Measurements from ENCODE around the gene UBE2N. TPM values are rescaled to one million over a fixed set of nuclear protein-coding genes. Genes with fewer than 3 reads are reported as not detected.

The UBE2N gene
- total RNA-seq, 4 donors from 2014 or later = 2.0 to 39.0 (median 22.3) TPM

DNA sequence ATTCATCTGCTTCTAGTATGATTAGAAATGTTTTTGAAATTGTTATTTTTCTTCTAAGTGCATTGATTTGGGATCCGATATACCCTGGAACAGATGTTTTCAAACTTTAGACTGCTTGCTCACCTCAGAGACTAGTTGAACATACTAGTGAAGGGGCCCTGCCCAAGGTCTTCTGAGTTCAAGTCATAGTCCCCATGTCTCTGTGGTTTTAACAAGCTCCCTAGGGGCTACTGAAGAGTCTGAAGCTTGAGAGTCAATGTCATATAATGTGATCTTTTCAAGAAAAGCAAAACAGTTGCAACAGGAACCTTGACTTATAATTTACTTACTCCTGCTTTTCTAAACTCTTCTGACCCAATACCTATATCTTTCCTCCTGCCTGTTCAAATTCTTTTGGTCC is 7.5 kb upstream of the UBE2N start:
- TF ChIP-seq POLR2AphosphoS5 (IDR thresholded peaks at IDR 0.05) = no peak
- TF ChIP-seq, protein P1, sequence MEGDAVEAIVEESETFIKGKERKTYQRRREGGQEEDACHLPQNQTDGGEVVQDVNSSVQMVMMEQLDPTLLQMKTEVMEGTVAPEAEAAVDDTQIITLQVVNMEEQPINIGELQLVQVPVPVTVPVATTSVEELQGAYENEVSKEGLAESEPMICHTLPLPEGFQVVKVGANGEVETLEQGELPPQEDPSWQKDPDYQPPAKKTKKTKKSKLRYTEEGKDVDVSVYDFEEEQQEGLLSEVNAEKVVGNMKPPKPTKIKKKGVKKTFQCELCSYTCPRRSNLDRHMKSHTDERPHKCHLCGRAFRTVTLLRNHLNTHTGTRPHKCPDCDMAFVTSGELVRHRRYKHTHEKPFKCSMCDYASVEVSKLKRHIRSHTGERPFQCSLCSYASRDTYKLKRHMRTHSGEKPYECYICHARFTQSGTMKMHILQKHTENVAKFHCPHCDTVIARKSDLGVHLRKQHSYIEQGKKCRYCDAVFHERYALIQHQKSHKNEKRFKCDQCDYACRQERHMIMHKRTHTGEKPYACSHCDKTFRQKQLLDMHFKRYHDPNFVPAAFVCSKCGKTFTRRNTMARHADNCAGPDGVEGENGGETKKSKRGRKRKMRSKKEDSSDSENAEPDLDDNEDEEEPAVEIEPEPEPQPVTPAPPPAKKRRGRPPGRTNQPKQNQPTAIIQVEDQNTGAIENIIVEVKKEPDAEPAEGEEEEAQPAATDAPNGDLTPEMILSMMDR (IDR thresholded peaks at IDR 0.05) = no peak
- TF ChIP-seq POLR2A (IDR thresholded peaks at IDR 0.05) = no peak
- Histone ChIP-seq H3K4me3 (no peak overlapping the region), H3K36me3 (no peaks in the 10 kb centered on the region), H3K27me3 (no peaks in the 10 kb centered on the region), H3K9me3 (no peaks in the 10 kb centered on the region), H3K27ac (no peak overlapping the region), H3K4me1 (no peaks in the 10 kb centered on the region)
- intact Hi-C loops (cut with DNase I; ENCODE audit: low total_unique reads) = no loop called here
- 55 to 100% methylated on average over 1 of the region's 1 CpG for WGBS, 2 donors (ENCODE audit: low coverage in 1 of 2)
- in situ Hi-C loops (cut with MboI; ENCODE audit: low pct_ligation_motif_present in 1 of 4, low pct_unique_long_range_greater_than_20kb in 1 of 4, low sequenced_read_pairs in 3 of 4) = no loop called here
- no peak for DNase-seq

DNA sequence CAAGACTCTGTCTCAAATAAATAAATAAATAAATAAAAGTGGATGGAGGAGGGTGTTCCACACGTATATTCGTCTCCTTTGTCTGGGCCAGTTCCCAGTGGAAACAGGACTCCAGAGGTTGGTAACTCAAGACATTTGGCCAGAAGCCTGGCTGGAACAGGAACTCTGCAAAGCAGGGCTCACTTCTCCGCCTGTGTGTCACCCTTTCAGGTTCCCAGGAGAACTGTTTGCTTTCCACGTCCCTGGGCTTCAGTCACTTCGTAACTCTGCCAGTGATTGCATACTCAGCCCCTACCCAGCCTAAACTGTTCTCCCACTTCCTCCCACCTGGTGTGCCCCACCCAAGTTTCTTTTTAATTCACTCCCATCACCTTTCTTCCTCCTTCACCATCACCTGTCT is 7.0 kb upstream of the UBE2N start:
- WGBS, 2 donors (ENCODE audit: low coverage in 1 of 2) = 43 to 56% methylated on average over 3 to 5 of the region's 5 CpGs
- H3K27ac ChIP-seq = no peak overlapping the region
- in situ Hi-C loops (cut with MboI; ENCODE audit: low pct_ligation_motif_present in 1 of 4, low pct_unique_long_range_greater_than_20kb in 1 of 4, low sequenced_read_pairs in 3 of 4) = no loop called here
- TF ChIP-seq EP300 (IDR thresholded peaks at IDR 0.05; ENCODE audit: low read depth) (no peak), POLR2A (IDR thresholded peaks at IDR 0.05) (no peak), POLR2AphosphoS5 (IDR thresholded peaks at IDR 0.05) (no peak)
- TF ChIP-seq, protein P1 (IDR thresholded peaks at IDR 0.05) = no peak
- no peaks in the 10 kb centered on the region for H3K9me3 ChIP-seq
- H3K4me3 ChIP-seq = no peak overlapping the region
- no peaks in the 10 kb centered on the region for H3K4me1 ChIP-seq
- no peaks in the 10 kb centered on the region for H3K27me3 ChIP-seq
- intact Hi-C loops (cut with DNase I; ENCODE audit: low total_unique reads) = no loop called here
- DNase-seq = no peak
- H3K36me3 ChIP-seq = no peaks in the 10 kb centered on the region

DNA sequence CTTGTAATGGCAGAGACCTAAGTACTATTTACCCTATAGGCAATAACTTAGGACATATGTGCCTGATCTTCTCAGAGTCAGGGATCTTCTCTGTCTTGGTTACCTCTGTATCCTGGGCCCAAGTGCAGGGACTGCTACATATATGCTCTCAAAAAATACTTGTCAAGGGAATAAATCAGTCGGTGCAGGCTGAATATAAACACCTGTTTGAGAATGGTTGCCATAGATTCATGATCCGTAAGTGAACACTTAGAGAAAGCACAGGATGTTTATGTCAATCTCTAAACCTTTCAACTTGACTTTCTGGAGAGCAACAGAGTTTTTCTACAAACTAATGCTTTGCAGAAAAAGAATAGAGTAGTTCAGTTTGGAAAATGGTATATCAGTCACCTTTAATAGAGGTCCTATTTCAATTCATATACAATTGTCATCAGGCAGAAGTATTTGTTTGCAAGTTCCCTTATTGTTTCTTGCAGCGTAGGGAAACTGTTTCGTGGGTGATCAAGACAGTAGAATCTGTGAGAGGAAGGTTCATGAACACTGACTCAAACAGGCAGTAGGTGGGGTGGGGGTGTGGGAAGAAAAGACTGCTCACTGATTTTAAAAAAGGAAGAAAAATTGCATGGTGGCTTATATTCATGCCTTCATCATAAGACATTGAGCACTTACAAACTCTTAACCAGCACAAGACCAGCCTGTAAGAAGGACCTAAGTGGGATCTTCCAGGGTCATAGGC is 6.0 kb upstream of the UBE2N start:
- intact Hi-C loops (cut with DNase I; ENCODE audit: low total_unique reads) (no loop called here), in situ Hi-C loops (cut with MboI; ENCODE audit: low pct_ligation_motif_present in 1 of 4, low pct_unique_long_range_greater_than_20kb in 1 of 4, low sequenced_read_pairs in 3 of 4) (no loop called here)
- TF ChIP-seq POLR2AphosphoS5 (IDR thresholded peaks at IDR 0.05) (no peak), EP300 (IDR thresholded peaks at IDR 0.05; ENCODE audit: low read depth) (no peak), POLR2A (IDR thresholded peaks at IDR 0.05) (no peak)
- TF ChIP-seq, protein P1 (IDR thresholded peaks at IDR 0.05) = no peak
- no peak for DNase-seq
- Histone ChIP-seq H3K27ac (no peak overlapping the region), H3K36me3 (no peaks in the 10 kb centered on the region), H3K4me3 (no peak overlapping the region), H3K27me3 (no peaks in the 10 kb centered on the region), H3K9me3 (no peaks in the 10 kb centered on the region), H3K4me1 (peaks cover 0 to 4% (median 1%) of the 10 kb centered on the region in 4 donors)
- WGBS, 2 donors (ENCODE audit: low coverage in 1 of 2) = 60 to 61% methylated on average over 4 of the region's 4 CpGs

DNA sequence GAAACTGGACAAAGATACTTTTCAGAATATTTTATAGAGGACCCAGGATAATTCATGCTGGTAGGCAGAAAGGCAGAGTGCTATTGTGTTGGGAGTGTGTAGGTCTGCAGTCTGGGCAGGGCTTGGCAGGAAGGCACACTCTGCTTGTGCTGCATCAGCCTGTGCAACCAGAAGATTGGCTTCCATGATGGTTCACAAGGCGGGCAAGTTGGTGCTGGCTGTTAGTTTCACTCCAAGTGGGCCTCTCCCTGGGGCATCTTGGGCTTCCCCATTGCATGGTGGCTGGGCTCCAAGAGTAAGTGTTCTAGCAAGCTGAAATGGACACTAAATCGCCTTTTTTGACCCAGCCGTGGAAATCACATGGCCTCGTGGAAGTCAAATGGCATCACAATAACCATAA is 1.8 kb upstream of the UBE2N start:
- in situ Hi-C loops (cut with MboI; ENCODE audit: low pct_ligation_motif_present in 1 of 4, low pct_unique_long_range_greater_than_20kb in 1 of 4, low sequenced_read_pairs in 3 of 4) = no loop called here
- no peak overlapping the region for H3K27ac ChIP-seq
- 92% methylated on average over 4 of the region's 4 CpGs; no CpG with 5 or more reads in 1 of the 2 donors for WGBS, 2 donors (ENCODE audit: low coverage in 1 of 2)

More for the DNA sequence above, 1.8 kb upstream of the UBE2N start:
- DNase-seq = no peak
- TF ChIP-seq, protein P1 (IDR thresholded peaks at IDR 0.05) = no peak
- TF ChIP-seq POLR2AphosphoS5 (IDR thresholded peaks at IDR 0.05) (no peak), EP300 (IDR thresholded peaks at IDR 0.05; ENCODE audit: low read depth) (no peak), POLR2A (IDR thresholded peaks at IDR 0.05) (no peak)
- Histone ChIP-seq H3K27me3 (no peaks in the 10 kb centered on the region), H3K36me3 (no peaks in the 10 kb centered on the region), H3K9me3 (no peaks in the 10 kb centered on the region), H3K4me3 (no peak overlapping the region), H3K4me1 (peaks cover 7 to 31% (median 21%) of the 10 kb centered on the region in 4 donors)
- intact Hi-C loops (cut with DNase I; ENCODE audit: low total_unique reads) = no loop called here

All from transverse colon (tissue), 4 donors.